Liver (tissue), 9 donors: ENCODE measurements around the gene DHRSX. TPM values are rescaled to one million over a fixed set of nuclear protein-coding genes. Genes with fewer than 3 reads are reported as not detected.

Experiments
- DNase-seq: peaks from one replicate; pipeline ENCODE4 v3.0.0-alpha.2; 2017; ENCODE audit warnings: low spot score
- H3K27ac ChIP-seq, 2 donors: one replicate each; pipeline ENCODE4 v1.7.0; 2013; ENCODE audit warnings: inconsistent platforms in 2 of 2, low read length in 2 of 2, control low read depth in 1 of 2, low read depth in 1 of 2, mild to moderate bottlenecking in 1 of 2
- H3K27me3 ChIP-seq, 4 donors: one replicate each; pipeline versions ENCODE4 v1.6.1 to v1.7.0; 2013; ENCODE audit warnings: low read length in 3 of 4, inconsistent platforms in 1 of 4, mild to moderate bottlenecking in 1 of 4, moderate library complexity in 1 of 4; ENCODE audit not compliant: control insufficient read depth in 4 of 4, insufficient read depth in 4 of 4
- H3K36me3 ChIP-seq, 4 donors: one replicate each; pipeline versions ENCODE4 v1.6.1 to v1.7.0; 2013; ENCODE audit warnings: low read length in 3 of 4, mild to moderate bottlenecking in 3 of 4, low read depth in 1 of 4, moderate library complexity in 1 of 4; ENCODE audit not compliant: control insufficient read depth in 4 of 4, insufficient read depth in 3 of 4
- H3K4me1 ChIP-seq, 4 donors: one replicate each; pipeline versions ENCODE4 v1.6.1 to v1.7.0; 2013; ENCODE audit warnings: low read length in 3 of 4, mild to moderate bottlenecking in 3 of 4, moderate library complexity in 1 of 4; ENCODE audit not compliant: control insufficient read depth in 4 of 4, insufficient read depth in 4 of 4
- H3K4me3 ChIP-seq, 3 donors: one replicate each; pipeline versions ENCODE4 v1.6.1 to v1.7.0; 2013; ENCODE audit warnings: low read length in 3 of 3, control low read depth in 1 of 3, low read depth in 1 of 3, mild to moderate bottlenecking in 1 of 3
- H3K9ac ChIP-seq, 2 donors: one replicate each; pipeline ENCODE4 v1.7.0; 2013; ENCODE audit warnings: low read length in 2 of 2, mild to moderate bottlenecking in 2 of 2, moderate library complexity in 2 of 2, control low read depth in 1 of 2, low read depth in 1 of 2
- H3K9me3 ChIP-seq, 4 donors: one replicate each; pipeline versions ENCODE4 v1.6.1 to v1.7.0; 2013; ENCODE audit warnings: low read length in 3 of 4; ENCODE audit not compliant: control insufficient read depth in 4 of 4
- EGR1 ChIP-seq, 2 donors: IDR thresholded peaks; 2 replicates each; pipeline ENCODE4 v1.6.1; 2016 to 2018; ENCODE audit warnings: antibody characterized with exemption in 2 of 2, low read depth in 2 of 2
- FOXA1 ChIP-seq: IDR thresholded peaks from 2 replicates; pipeline ENCODE4 v1.6.1; 2016; ENCODE audit warnings: antibody characterized with exemption
- FOXA2 ChIP-seq: IDR thresholded peaks from 2 replicates; pipeline ENCODE4 v1.6.1; 2016; ENCODE audit warnings: antibody characterized with exemption
- GABPA ChIP-seq, 2 donors: IDR thresholded peaks in 1 of 2; conservative IDR thresholded peaks in 1 of 2; 2 replicates each; pipeline ENCODE4 v1.6.1; 2016; ENCODE audit warnings: antibody characterized with exemption in 2 of 2, mild to moderate bottlenecking in 1 of 2, moderate library complexity in 1 of 2
- HNF4A ChIP-seq, 2 donors: conservative IDR thresholded peaks; 2 replicates each; pipeline ENCODE4 v1.6.1; 2016; ENCODE audit warnings: antibody characterized with exemption in 2 of 2, mild to moderate bottlenecking in 2 of 2
- HNF4G ChIP-seq: IDR thresholded peaks from 2 replicates; pipeline ENCODE4 v1.6.1; 2016; ENCODE audit warnings: antibody characterized with exemption
- JUND ChIP-seq, 2 donors: IDR thresholded peaks; 2 replicates each; pipeline ENCODE4 v1.6.1; 2016; ENCODE audit warnings: antibody characterized with exemption in 2 of 2
- NR2F2 ChIP-seq: IDR thresholded peaks from 2 replicates; pipeline ENCODE4 v1.6.1; 2016; ENCODE audit warnings: antibody characterized with exemption
- RAD21 ChIP-seq, 2 donors: IDR thresholded peaks; 2 replicates each; pipeline ENCODE4 v1.6.1; 2016; ENCODE audit warnings: antibody characterized with exemption in 2 of 2, mild to moderate bottlenecking in 2 of 2
- RXRA ChIP-seq, 2 donors: IDR thresholded peaks; 2 replicates each; pipeline ENCODE4 v1.6.1; 2017 to 2018; ENCODE audit warnings: antibody characterized with exemption in 2 of 2, mild to moderate bottlenecking in 1 of 2
- SP1 ChIP-seq: IDR thresholded peaks from 2 replicates; pipeline ENCODE4 v1.6.1; 2018; ENCODE audit warnings: antibody characterized with exemption, mild to moderate bottlenecking
- TAF1 ChIP-seq: conservative IDR thresholded peaks from 2 replicates; pipeline ENCODE4 v1.6.1; 2016; ENCODE audit warnings: antibody characterized with exemption, mild to moderate bottlenecking
- YY1 ChIP-seq: IDR thresholded peaks from 2 replicates; pipeline ENCODE4 v1.6.1; 2016; ENCODE audit warnings: antibody characterized with exemption, mild to moderate bottlenecking
- WGBS: extraction: QIAGEN DNeasy Blood & Tissue Kit; methylation state at CpG from one replicate; pipeline ENCODE4 v1.1.7; 2013; 5-methylcytosine and 5-hydroxymethylcytosine counted together
- polyA plus RNA-seq, 2 donors: library from polyadenylated mRNA; stranded (reverse) in 1 of 2; unstranded in 1 of 2; fragments of 200-250 nt in 1 of 2; fragments of >200 nt in 1 of 2; fragmentation: Nextera tagmentation in 1 of 2; extraction: Ambion mirVana in 1 of 2; gene quantifications; one replicate each; pipeline versions ENCODE4 v1.2.1 to v1.2.3, GENCODE V29; 2013 to 2015
- total RNA-seq, 2 donors: library from RNA; depleted of rRNA; stranded (reverse); fragments of >200 nt; gene quantifications; one replicate each; pipeline ENCODE4 v1.2.3, GENCODE V29; 2014
- TF ChIP-seq, protein P1 (sequence below): IDR thresholded peaks from 2 replicates; pipeline ENCODE4 v1.6.1; 2016; ENCODE audit warnings: antibody characterized with exemption
- TF ChIP-seq, protein P2 (sequence below): IDR thresholded peaks from 2 replicates; pipeline ENCODE4 v1.6.1; 2016; ENCODE audit warnings: antibody characterized with exemption
- TF ChIP-seq, protein P3 (sequence below): IDR thresholded peaks from 2 replicates; pipeline ENCODE4 v1.6.1; 2016; ENCODE audit warnings: antibody characterized with exemption
- donor health status: healthy.
- donor health status: healthy.
- donor health status: healthy.
- donor health status: healthy.
- donor health status: healthy.

Gene DHRSX
- total and polyA plus RNA-seq, 4 donors, result 17.2 to 35.2 (median 23.3) TPM

DNA sequence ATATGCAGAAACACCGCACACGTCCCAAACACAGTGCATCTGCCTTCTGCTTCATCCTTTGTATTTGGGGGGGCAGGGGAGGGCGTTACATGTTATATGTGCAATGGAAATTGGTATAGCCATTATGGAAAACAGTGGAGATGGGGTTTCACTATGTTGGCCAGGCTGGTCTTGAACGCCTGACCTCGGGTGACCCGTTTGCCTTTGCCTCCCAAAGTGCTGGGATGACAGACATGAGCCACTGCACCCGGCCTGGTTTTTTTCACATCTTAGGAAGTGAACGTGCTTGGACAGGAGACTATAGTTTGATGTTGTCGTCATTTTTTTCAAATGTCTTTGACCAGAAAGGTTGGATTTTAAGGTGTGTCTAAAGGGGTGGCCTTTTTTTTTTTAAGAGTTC lies 88.6 kb downstream of the DHRSX start:
- H3K27me3 ChIP-seq, result no peaks in the 10 kb centered on the region
- WGBS, result 96% methylated on average over 9 of the region's 9 CpGs
- DNase-seq, result no peak
- H3K27ac ChIP-seq, result no peak overlapping the region
- no peak overlapping the region for H3K9ac ChIP-seq
- TF ChIP-seq NR2F2, result no peak
- TF ChIP-seq HNF4G, result no peak
- TF ChIP-seq, protein P1, sequence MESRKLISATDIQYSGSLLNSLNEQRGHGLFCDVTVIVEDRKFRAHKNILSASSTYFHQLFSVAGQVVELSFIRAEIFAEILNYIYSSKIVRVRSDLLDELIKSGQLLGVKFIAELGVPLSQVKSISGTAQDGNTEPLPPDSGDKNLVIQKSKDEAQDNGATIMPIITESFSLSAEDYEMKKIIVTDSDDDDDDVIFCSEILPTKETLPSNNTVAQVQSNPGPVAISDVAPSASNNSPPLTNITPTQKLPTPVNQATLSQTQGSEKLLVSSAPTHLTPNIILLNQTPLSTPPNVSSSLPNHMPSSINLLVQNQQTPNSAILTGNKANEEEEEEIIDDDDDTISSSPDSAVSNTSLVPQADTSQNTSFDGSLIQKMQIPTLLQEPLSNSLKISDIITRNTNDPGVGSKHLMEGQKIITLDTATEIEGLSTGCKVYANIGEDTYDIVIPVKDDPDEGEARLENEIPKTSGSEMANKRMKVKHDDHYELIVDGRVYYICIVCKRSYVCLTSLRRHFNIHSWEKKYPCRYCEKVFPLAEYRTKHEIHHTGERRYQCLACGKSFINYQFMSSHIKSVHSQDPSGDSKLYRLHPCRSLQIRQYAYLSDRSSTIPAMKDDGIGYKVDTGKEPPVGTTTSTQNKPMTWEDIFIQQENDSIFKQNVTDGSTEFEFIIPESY, result no peak
- TF ChIP-seq, protein P2, sequence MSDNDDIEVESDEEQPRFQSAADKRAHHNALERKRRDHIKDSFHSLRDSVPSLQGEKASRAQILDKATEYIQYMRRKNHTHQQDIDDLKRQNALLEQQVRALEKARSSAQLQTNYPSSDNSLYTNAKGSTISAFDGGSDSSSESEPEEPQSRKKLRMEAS, result no peak
- TF ChIP-seq, protein P3, sequence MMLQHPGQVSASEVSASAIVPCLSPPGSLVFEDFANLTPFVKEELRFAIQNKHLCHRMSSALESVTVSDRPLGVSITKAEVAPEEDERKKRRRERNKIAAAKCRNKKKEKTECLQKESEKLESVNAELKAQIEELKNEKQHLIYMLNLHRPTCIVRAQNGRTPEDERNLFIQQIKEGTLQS, result no peak
- TF ChIP-seq SP1, result no peak
- no peak for TF ChIP-seq JUND (IDR thresholded peaks at IDR 0.05)
- no peak for TF ChIP-seq RXRA (IDR thresholded peaks at IDR 0.05)
- TF ChIP-seq GABPA (IDR thresholded peaks at IDR 0.05 in 1 of 2, conservative IDR thresholded peaks at IDR 0.05 in 1 of 2), result no peak
- no peak for TF ChIP-seq FOXA2
- peaks cover 0 to 8% (median 2%) of the 10 kb centered on the region in 4 donors for H3K4me1 ChIP-seq
- peaks cover 0 to 6% (median 4%) of the 10 kb centered on the region in 4 donors for H3K36me3 ChIP-seq
- peaks cover 0 to 4% (median under 1%) of the 10 kb centered on the region in 4 donors for H3K9me3 ChIP-seq
- H3K4me3 ChIP-seq, result no peak overlapping the region

DNA sequence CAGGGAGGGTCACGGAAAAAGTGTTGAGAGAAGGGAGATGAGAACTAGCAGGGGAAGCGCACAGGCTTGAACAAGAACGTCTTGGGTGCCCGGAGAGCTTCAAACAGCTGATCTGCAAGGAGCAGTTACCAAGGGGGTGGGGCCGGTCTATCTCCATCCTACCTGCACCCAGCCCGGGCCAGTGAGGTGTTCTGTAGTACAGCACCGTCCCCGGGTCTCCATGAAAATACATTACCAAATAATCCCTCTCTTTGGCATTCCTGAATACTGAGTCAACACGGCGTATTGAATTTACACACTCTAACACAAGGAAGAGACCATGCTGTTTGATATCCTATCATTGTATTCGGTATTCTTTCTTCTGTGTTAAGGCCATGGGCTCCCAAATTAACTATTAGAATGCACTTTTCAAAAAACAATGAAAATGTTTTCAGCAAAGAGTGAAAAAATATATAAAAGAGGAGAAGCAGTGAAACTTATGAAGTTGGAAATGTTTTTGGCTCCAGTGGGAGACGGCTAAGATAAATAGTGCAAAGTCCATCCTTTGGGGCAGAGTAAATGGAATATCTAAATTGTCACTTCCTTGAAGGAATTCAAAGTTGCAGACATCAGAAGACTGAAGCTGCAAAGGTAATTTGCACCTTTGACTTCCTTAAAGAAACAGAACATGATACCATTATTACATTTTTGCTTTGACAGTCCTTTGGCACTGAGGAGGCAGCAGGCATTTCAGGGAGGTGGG lies 90.3 kb downstream of the DHRSX start:
- 61% methylated on average over 12 of the region's 12 CpGs for WGBS
- no peak overlapping the region for H3K9ac ChIP-seq
- TF ChIP-seq, protein P1, result no peak
- TF ChIP-seq RAD21 (IDR thresholded peaks at IDR 0.05), result peak in 1 of 2 donors; percentile 7
- peak; percentile 20 for TF ChIP-seq FOXA2
- peak; percentile 68 to 72 for TF ChIP-seq HNF4A (conservative IDR thresholded peaks at IDR 0.05)
- peak in 1 of 2 donors; percentile 6 for TF ChIP-seq RXRA (IDR thresholded peaks at IDR 0.05)
- peak; percentile 8 for TF ChIP-seq SP1
- TF ChIP-seq JUND (IDR thresholded peaks at IDR 0.05), result no peak
- TF ChIP-seq HNF4G, result peak; percentile 46
- DNase-seq, result no peak
- no peak overlapping the region for H3K4me3 ChIP-seq
- H3K27ac ChIP-seq, result peak overlapping the region in 1 of 2 donors; percentile 16
- H3K4me1 ChIP-seq, result peaks cover 0 to 8% (median 2%) of the 10 kb centered on the region in 4 donors
- H3K36me3 ChIP-seq, result peaks cover 3 to 9% (median 6%) of the 10 kb centered on the region in 4 donors
- H3K9me3 ChIP-seq, result peaks cover 0 to 5% (median 1%) of the 10 kb centered on the region in 4 donors
- no peaks in the 10 kb centered on the region for H3K27me3 ChIP-seq

DNA sequence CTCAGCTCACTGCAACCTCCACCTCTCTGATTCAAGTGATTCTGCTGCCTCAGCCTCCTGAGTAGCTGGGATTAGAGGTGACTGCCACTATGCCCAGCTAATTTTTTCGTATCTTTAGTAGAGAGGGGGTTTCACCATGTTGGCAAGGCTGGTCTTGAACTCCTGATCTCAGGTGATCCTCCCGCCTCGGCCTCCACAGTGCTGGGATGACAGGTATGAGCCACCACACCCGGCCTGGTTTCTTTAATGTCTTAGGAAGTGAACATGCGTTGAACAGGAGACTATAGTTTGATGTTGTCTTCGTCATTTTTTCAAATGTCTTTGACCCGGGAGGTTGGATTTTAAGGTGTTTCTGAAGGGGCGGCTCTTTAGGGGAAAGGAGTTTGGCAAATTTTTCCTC lies 91.0 kb downstream of the DHRSX start:
- peaks cover 0 to 8% (median 2%) of the 10 kb centered on the region in 4 donors for H3K4me1 ChIP-seq
- DNase-seq, result no peak
- peaks cover 0 to 5% (median 1%) of the 10 kb centered on the region in 4 donors for H3K9me3 ChIP-seq
- H3K4me3 ChIP-seq, result no peak overlapping the region
- H3K9ac ChIP-seq, result no peak overlapping the region
- 95% methylated on average over 8 of the region's 8 CpGs for WGBS
- peaks cover 3 to 9% (median 6%) of the 10 kb centered on the region in 4 donors for H3K36me3 ChIP-seq
- no peak overlapping the region for H3K27ac ChIP-seq
- no peaks in the 10 kb centered on the region for H3K27me3 ChIP-seq
- no peak for TF ChIP-seq HNF4A (conservative IDR thresholded peaks at IDR 0.05)
- no peak for TF ChIP-seq FOXA1
- no peak for TF ChIP-seq HNF4G
- TF ChIP-seq, protein P3, result no peak
- TF ChIP-seq FOXA2, result no peak
- no peak for TF ChIP-seq RXRA (IDR thresholded peaks at IDR 0.05)
- TF ChIP-seq EGR1 (IDR thresholded peaks at IDR 0.05; ENCODE audit: low read depth in 2 of 2), result no peak
- TF ChIP-seq, protein P2, result no peak
- TF ChIP-seq NR2F2, result no peak
- TF ChIP-seq RAD21 (IDR thresholded peaks at IDR 0.05), result no peak
- TF ChIP-seq GABPA (IDR thresholded peaks at IDR 0.05 in 1 of 2, conservative IDR thresholded peaks at IDR 0.05 in 1 of 2), result no peak
- TF ChIP-seq, protein P1, result no peak
- no peak for TF ChIP-seq SP1
- TF ChIP-seq TAF1, result no peak
- TF ChIP-seq JUND (IDR thresholded peaks at IDR 0.05), result no peak
- no peak for TF ChIP-seq YY1
